Keratinocyte (primary cell): ENCODE measurements around the gene KCNH1. TPM values are rescaled to one million over a fixed set of nuclear protein-coding genes. Genes with fewer than 3 reads are reported as not detected.

Experiments
- DNase-seq: peaks from one replicate; pipeline ENCODE4 v3.0.0-alpha.2; 2011; ENCODE audit warnings: low read depth, missing footprints, low spot score
- FAIRE-seq: peaks from 2 replicates; lab custom pipeline; 2011; peaks lifted over from hg19 to GRCh38; lab: Jason Lieb, UNC
- H2AFZ ChIP-seq: 2 replicates; pipeline ENCODE4 v1.6.0; 2012; ENCODE audit warnings: low read length, control low read depth, inconsistent platforms; ENCODE audit not compliant: control insufficient read depth
- H3K27ac ChIP-seq: 2 replicates; pipeline ENCODE4 v1.5.1; 2011; ENCODE audit warnings: low read length; ENCODE audit not compliant: control insufficient read depth, insufficient read depth
- H3K27me3 ChIP-seq: 3 replicates; pipeline ENCODE4 v1.6.0; 2011; ENCODE audit warnings: low read length; ENCODE audit not compliant: control insufficient read depth, insufficient read depth; ENCODE audit errors: extremely low read depth
- H3K36me3 ChIP-seq, 2 experiments: 2 replicates in 1 of 2; 3 replicates in 1 of 2; pipeline ENCODE4 v1.5.1; 2011; ENCODE audit warnings: low read length in 2 of 2, mild to moderate bottlenecking in 1 of 2; ENCODE audit not compliant: control insufficient read depth in 2 of 2, insufficient read depth in 2 of 2; ENCODE audit errors: extremely low read depth in 1 of 2
- H3K4me1 ChIP-seq: 3 replicates; pipeline ENCODE4 v1.5.1; 2011; ENCODE audit warnings: low read length; ENCODE audit not compliant: control insufficient read depth, insufficient read depth; ENCODE audit errors: extremely low read depth
- H3K4me2 ChIP-seq: 3 replicates; pipeline ENCODE4 v1.6.0; 2011; ENCODE audit warnings: low read depth, low read length; ENCODE audit not compliant: control insufficient read depth, insufficient read depth; ENCODE audit errors: extremely low read depth
- H3K4me3 ChIP-seq, 3 experiments: fragments of 200-600 bp in 1 of 3; sonication (generic) in 1 of 3; 2 replicates in 2 of 3; 3 replicates in 1 of 3; pipeline ENCODE4 v1.5.1; 2011 to 2016; ENCODE audit warnings: low read length in 3 of 3, mild to moderate bottlenecking in 3 of 3, control low read depth in 2 of 3, inconsistent platforms in 1 of 3, low read depth in 1 of 3, mixed read lengths in 1 of 3, mixed run types in 1 of 3, moderate library complexity in 1 of 3; ENCODE audit not compliant: control insufficient read depth in 2 of 3, insufficient read depth in 2 of 3; ENCODE audit errors: extremely low read depth in 1 of 3
- H3K79me2 ChIP-seq: 2 replicates; pipeline ENCODE4 v1.6.0; 2012; ENCODE audit warnings: low read length; ENCODE audit not compliant: control insufficient read depth, insufficient read depth
- H3K9ac ChIP-seq: 3 replicates; pipeline ENCODE4 v1.6.0; 2011; ENCODE audit warnings: low read length; ENCODE audit not compliant: control insufficient read depth, insufficient read depth; ENCODE audit errors: extremely low read depth
- H3K9me1 ChIP-seq: 3 replicates; pipeline ENCODE4 v1.6.0; 2011; ENCODE audit warnings: low read length; ENCODE audit not compliant: control insufficient read depth, insufficient read depth; ENCODE audit errors: extremely low read depth
- H3K9me3 ChIP-seq: 2 replicates; pipeline ENCODE4 v1.5.1; 2012; ENCODE audit warnings: low read depth, low read length; ENCODE audit not compliant: control insufficient read depth
- H4K20me1 ChIP-seq: 3 replicates; pipeline ENCODE4 v1.6.0; 2011; ENCODE audit warnings: low read length; ENCODE audit not compliant: control insufficient read depth, insufficient read depth; ENCODE audit errors: extremely low read depth
- EZH2 ChIP-seq: IDR thresholded peaks from one replicate; pipeline ENCODE4 v1.6.1; 2012; ENCODE audit warnings: inconsistent platforms, mild to moderate bottlenecking, low read length, moderate library complexity
- dilution Hi-C: fragments of 300-500 bp; cut with MboI; formaldehyde crosslinking; loops from one replicate; pipeline ENCODE4 v1.7.0; 2020; ENCODE audit warnings: low sequenced_read_pairs; ENCODE audit not compliant: extremely low pct_ligation_motif_present
- polyA plus RNA-seq, 5 experiments: library from polyadenylated mRNA; depleted of rRNA in 3 of 5; stranded (reverse) in 3 of 5; stranded (forward) in 1 of 5; unstranded in 1 of 5; fragments of >200 nt; gene quantifications; 1 replicate in 1 of 5; 2 replicates in 3 of 5; 3 replicates in 1 of 5; pipeline versions ENCODE4 v1.2.1 to v1.2.3, GENCODE V29; 2011 to 2012; ENCODE audit warnings: missing spikeins in 2 of 5, low read depth in 1 of 5, low replicate concordance in 1 of 5
- TF ChIP-seq, protein P1 (sequence below), 3 experiments: IDR thresholded peaks in 1 of 3; conservative IDR thresholded peaks in 1 of 3; optimal IDR thresholded peaks in 1 of 3; 2 replicates in 2 of 3; 3 replicates in 1 of 3; pipeline versions ENCODE3 to v1.5.1; 2011; ENCODE audit warnings: low read length in 3 of 3, mild to moderate bottlenecking in 3 of 3, moderate library complexity in 2 of 3, control low read depth in 1 of 3, inconsistent platforms in 1 of 3; ENCODE audit not compliant: insufficient read depth in 2 of 3; ENCODE audit errors: extremely low read depth in 1 of 3

Gene KCNH1
- polyA plus RNA-seq, 1 donor (not counting 4 experiments of a cell fraction or from before 2014, with no cell fraction given), result not detected

DNA sequence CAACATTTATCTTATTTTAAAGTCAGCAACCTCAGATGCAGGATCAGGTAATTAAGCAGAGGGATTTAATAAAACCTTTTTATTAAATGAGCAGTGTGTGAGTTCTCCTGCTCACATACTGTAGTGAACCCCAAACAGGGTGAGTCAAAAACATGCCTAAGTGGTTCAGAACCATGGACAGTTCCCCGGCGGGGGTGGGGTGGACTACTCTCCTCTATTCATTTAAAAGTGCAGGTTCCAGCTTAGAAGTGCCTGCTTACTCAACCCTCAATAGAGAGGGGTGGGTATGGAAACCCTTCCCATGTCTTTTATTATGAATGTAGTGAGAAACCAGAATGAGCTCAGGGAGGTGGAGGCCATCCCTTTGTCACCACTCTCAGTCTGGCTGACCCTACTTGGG, 407.3 kb downstream of the KCNH1 start:
- no peaks in the 10 kb centered on the region for H3K36me3 ChIP-seq
- no peak overlapping the region for H3K27ac ChIP-seq
- H3K9me3 ChIP-seq, result no peaks in the 10 kb centered on the region
- H3K4me1 ChIP-seq, result no peaks in the 10 kb centered on the region
- H3K4me2 ChIP-seq, result no peak overlapping the region
- no peak overlapping the region for H2AFZ ChIP-seq
- dilution Hi-C loops, result no loop called here
- H3K9me1 ChIP-seq, result no peaks in the 10 kb centered on the region
- no peaks in the 10 kb centered on the region for H3K27me3 ChIP-seq
- H3K79me2 ChIP-seq, result no peaks in the 10 kb centered on the region
- no peak overlapping the region for H3K9ac ChIP-seq
- DNase-seq (no peak), FAIRE-seq (no peak)
- no peaks in the 10 kb centered on the region for H4K20me1 ChIP-seq
- no peak overlapping the region for H3K4me3 ChIP-seq
- TF ChIP-seq EZH2, result no peak
- TF ChIP-seq, protein P1, sequence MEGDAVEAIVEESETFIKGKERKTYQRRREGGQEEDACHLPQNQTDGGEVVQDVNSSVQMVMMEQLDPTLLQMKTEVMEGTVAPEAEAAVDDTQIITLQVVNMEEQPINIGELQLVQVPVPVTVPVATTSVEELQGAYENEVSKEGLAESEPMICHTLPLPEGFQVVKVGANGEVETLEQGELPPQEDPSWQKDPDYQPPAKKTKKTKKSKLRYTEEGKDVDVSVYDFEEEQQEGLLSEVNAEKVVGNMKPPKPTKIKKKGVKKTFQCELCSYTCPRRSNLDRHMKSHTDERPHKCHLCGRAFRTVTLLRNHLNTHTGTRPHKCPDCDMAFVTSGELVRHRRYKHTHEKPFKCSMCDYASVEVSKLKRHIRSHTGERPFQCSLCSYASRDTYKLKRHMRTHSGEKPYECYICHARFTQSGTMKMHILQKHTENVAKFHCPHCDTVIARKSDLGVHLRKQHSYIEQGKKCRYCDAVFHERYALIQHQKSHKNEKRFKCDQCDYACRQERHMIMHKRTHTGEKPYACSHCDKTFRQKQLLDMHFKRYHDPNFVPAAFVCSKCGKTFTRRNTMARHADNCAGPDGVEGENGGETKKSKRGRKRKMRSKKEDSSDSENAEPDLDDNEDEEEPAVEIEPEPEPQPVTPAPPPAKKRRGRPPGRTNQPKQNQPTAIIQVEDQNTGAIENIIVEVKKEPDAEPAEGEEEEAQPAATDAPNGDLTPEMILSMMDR (optimal IDR thresholded peaks at IDR 0.05 in 1 of 3, IDR thresholded peaks at IDR 0.05 in 1 of 3, conservative IDR thresholded peaks at IDR 0.05 in 1 of 3; ENCODE audit: extremely low read depth in 1 of 3, insufficient read depth in 2 of 3, low read length in 3 of 3), result no peak

DNA sequence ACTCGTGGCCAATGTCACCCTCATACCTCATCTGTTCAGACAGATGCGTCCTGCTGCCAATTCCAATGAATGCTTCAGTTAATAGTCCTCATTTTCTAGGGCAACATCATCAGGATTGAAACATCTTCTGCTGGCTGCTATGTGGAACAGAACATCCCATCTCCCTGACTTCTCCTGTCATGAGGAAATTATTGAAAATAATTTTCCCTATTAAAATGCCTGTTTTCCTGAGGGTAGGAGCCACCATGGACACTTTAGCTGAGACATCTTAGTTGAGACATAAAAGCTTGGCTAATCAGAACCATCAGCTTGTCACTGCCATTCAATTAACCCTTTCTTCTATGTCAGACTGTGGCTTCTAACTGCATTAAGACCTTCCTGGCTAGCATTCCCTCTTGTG, 409.2 kb downstream of the KCNH1 start:
- Histone ChIP-seq H3K9me3 (no peaks in the 10 kb centered on the region), H3K27me3 (no peaks in the 10 kb centered on the region), H3K4me2 (no peak overlapping the region), H4K20me1 (no peaks in the 10 kb centered on the region), H3K79me2 (no peaks in the 10 kb centered on the region), H3K4me1 (no peaks in the 10 kb centered on the region), H3K9me1 (no peaks in the 10 kb centered on the region), H3K4me3 (no peak overlapping the region), H3K36me3 (no peaks in the 10 kb centered on the region), H3K9ac (no peak overlapping the region), H2AFZ (no peak overlapping the region), H3K27ac (no peak overlapping the region)
- DNase-seq, result no peak
- no peak for FAIRE-seq
- TF ChIP-seq EZH2, result no peak
- dilution Hi-C loops, result no loop called here

DNA sequence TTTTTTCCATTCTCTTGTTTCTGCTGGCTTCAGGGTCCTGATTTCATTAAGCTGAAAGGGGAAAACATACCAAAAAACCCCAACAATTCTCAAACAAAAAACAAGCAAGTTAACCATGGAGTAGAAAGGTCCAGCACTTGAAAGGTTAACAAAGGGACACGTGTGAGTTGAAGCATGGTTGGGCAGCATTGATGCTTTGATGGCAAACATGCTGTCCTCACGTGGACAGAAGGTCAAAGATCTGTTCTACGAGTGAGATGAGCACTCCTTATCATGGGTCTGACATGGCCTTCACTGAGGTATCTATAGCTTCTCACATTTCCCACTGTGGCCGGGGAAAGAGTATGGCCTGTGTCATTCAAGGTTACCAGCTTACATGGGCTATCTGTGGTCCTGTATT, 410.3 kb downstream of the KCNH1 start:
- no peak overlapping the region for H3K4me3 ChIP-seq

More for the DNA sequence above, 410.3 kb downstream of the KCNH1 start:
- DNase-seq, result no peak
- H4K20me1 ChIP-seq, result no peaks in the 10 kb centered on the region
- H3K27me3 ChIP-seq, result no peaks in the 10 kb centered on the region
- TF ChIP-seq EZH2, result no peak
- TF ChIP-seq, protein P1 (optimal IDR thresholded peaks at IDR 0.05 in 1 of 3, IDR thresholded peaks at IDR 0.05 in 1 of 3, conservative IDR thresholded peaks at IDR 0.05 in 1 of 3; ENCODE audit: extremely low read depth in 1 of 3, insufficient read depth in 2 of 3, low read length in 3 of 3), result no peak
- dilution Hi-C loops, result no loop called here
- H3K36me3 ChIP-seq, result no peaks in the 10 kb centered on the region
- H3K9me1 ChIP-seq, result no peaks in the 10 kb centered on the region
- no peaks in the 10 kb centered on the region for H3K4me1 ChIP-seq
- no peak overlapping the region for H3K9ac ChIP-seq
- H3K27ac ChIP-seq, result no peak overlapping the region
- no peak for FAIRE-seq
- no peak overlapping the region for H3K4me2 ChIP-seq
- H3K79me2 ChIP-seq, result no peaks in the 10 kb centered on the region
- no peaks in the 10 kb centered on the region for H3K9me3 ChIP-seq
- H2AFZ ChIP-seq, result no peak overlapping the region
